PC-9 (cell line): ENCODE data around the gene IGF2. TPM values are rescaled to one million over a fixed set of nuclear protein-coding genes. Genes with fewer than 3 reads are reported as not detected.

Experiments used
- BruUV-seq: library from RNA; stranded (reverse); fragments of 400-500 nt; replicated peaks from 2 replicates; lab custom pipeline; 2021; lab: Mats Ljungman, UMichigan
- CTCF ChIA-PET: fragments of 300-600 bp; sonication (Branson Sonifier 250); formaldehyde crosslinking; loops from one replicate; lab custom pipeline; 2022; ENCODE audit warnings: antibody characterized with exemption; lab: Charles Lee
- POLR2A ChIA-PET: fragments of 300-600 bp; sonication (Branson Sonifier 250); formaldehyde crosslinking; loops from one replicate; lab custom pipeline; 2022; ENCODE audit warnings: antibody characterized with exemption; ENCODE audit not compliant: unreplicated experiment; lab: Charles Lee
- DNase-seq, 2 experiments: peaks; one replicate each; pipeline versions ENCODE4 v3.0.0 to v3.0.0-alpha.2; 2015 to 2022; ENCODE audit warnings: mixed read lengths in 1 of 2
- H2AFZ ChIP-seq: fragments of 200-600 bp; sonication (generic); 2 replicates; pipeline ENCODE4 v1.8.1; 2017; ENCODE audit warnings: antibody characterized with exemption
- H3F3A ChIP-seq: fragments of 200-600 bp; sonication (generic); 2 replicates; pipeline ENCODE4 v1.8.1; 2017; ENCODE audit warnings: antibody characterized with exemption, mild to moderate bottlenecking, low read depth; ENCODE audit not compliant: insufficient read depth
- H3K27ac ChIP-seq: fragments of 200-600 bp; sonication (generic); 2 replicates; pipeline ENCODE4 v1.6.1; 2016; ENCODE audit warnings: mixed run types
- H3K27me3 ChIP-seq: fragments of 200-600 bp; sonication (generic); 2 replicates; pipeline ENCODE4 v1.6.1; 2016; ENCODE audit warnings: low read depth, mixed run types; ENCODE audit not compliant: insufficient read depth
- H3K36me3 ChIP-seq: fragments of 200-600 bp; sonication (generic); 2 replicates; pipeline ENCODE4 v1.6.1; 2016; ENCODE audit warnings: low read depth, mixed run types
- H3K4me1 ChIP-seq: fragments of 200-600 bp; sonication (generic); replicated peaks from 2 replicates; pipeline ENCODE4 v1.6.1; 2016; ENCODE audit warnings: mixed run types; ENCODE audit not compliant: insufficient read depth
- H3K4me2 ChIP-seq: fragments of 200-600 bp; sonication (generic); 2 replicates; pipeline ENCODE4 v1.6.1; 2017; ENCODE audit warnings: mixed run types
- H3K4me3 ChIP-seq: fragments of 200-600 bp; sonication (generic); 2 replicates; pipeline ENCODE4 v1.6.1; 2016; ENCODE audit warnings: mixed run types
- H3K79me2 ChIP-seq: fragments of 200-600 bp; sonication (generic); 2 replicates; pipeline ENCODE4 v1.6.1; 2017; ENCODE audit warnings: low read depth, mixed run types
- H3K9me2 ChIP-seq: fragments of 200-600 bp; sonication (generic); 2 replicates; pipeline ENCODE4 v1.8.1; 2017; ENCODE audit warnings: mild to moderate bottlenecking; ENCODE audit not compliant: insufficient read depth
- H3K9me3 ChIP-seq: fragments of 200-600 bp; sonication (generic); 2 replicates; pipeline ENCODE4 v1.8.1; 2016; ENCODE audit warnings: low read depth; ENCODE audit not compliant: insufficient read depth
- H4K20me1 ChIP-seq: fragments of 200-600 bp; sonication (generic); 2 replicates; pipeline ENCODE4 v1.8.1; 2017; ENCODE audit not compliant: insufficient read depth
- CTCF ChIP-seq: fragments of 200-600 bp; sonication (generic); conservative IDR thresholded peaks from 2 replicates; pipeline ENCODE4 v1.6.1; 2017; ENCODE audit warnings: mixed run types, antibody characterized with exemption, mild to moderate bottlenecking, moderate library complexity
- EZH2 ChIP-seq: fragments of 200-600 bp; sonication (generic); IDR thresholded peaks from 2 replicates; pipeline ENCODE4 v1.8.0; 2017; ENCODE audit warnings: antibody characterized with exemption, low read depth
- intact Hi-C: fragments of 100-400 bp; cut with micrococcal nuclease; formaldehyde crosslinking; loops from one replicate; pipeline ENCODE4 v1.10.0; 2022; ENCODE audit not compliant: unreplicated experiment
- total RNA-seq: library from RNA; stranded (reverse); gene quantifications from 2 replicates; pipeline ENCODE4 v1.2.3, GENCODE V29; 2021

IGF2 gene
- total RNA-seq, 1 experiment from 2014 or later, result 0.24 TPM

- 0 out of 2 replicates have a peak overlapping the region, but pooled peaks have one; percentile 13 for H3K4me2 ChIP-seq
- no peaks in the 10 kb centered on the region for H3K4me1 ChIP-seq
- no peaks in the 10 kb centered on the region for H3K36me3 ChIP-seq
- no peaks in the 10 kb centered on the region for H3F3A ChIP-seq
- H3K27ac ChIP-seq, result no peak overlapping the region
- DNase-seq, result peak in 1 of 2 experiments; percentile 62
- H4K20me1 ChIP-seq, result no peaks in the 10 kb centered on the region
- no peaks in the 10 kb centered on the region for H3K9me2 ChIP-seq
- no peak overlapping the region for H3K4me3 ChIP-seq
- 0 out of 2 replicates have a peak, but pooled peaks cover 7% of the 10 kb centered on the region for H3K27me3 ChIP-seq
- intact Hi-C loops, result no loop called here
- ChIA-PET CTCF (no interaction called here), POLR2A (no interaction called here)
- no peak overlapping the region for H2AFZ ChIP-seq
- no peaks in the 10 kb centered on the region for H3K9me3 ChIP-seq
- no TSS peak for BruUV-seq
- TF ChIP-seq EZH2, result no peak
- 0 out of 2 replicates have a peak, but pooled peaks have one; percentile 11 for TF ChIP-seq CTCF
- H3K79me2 ChIP-seq, result no peaks in the 10 kb centered on the region
Observed at GRCh38 chr11:2099516-2100349, 39.5 kb downstream of the IGF2 start.

GRCh38 chr11:2098691-2099515 lies 40.3 kb downstream of the IGF2 start:
- Histone ChIP-seq H3K36me3 (no peaks in the 10 kb centered on the region), H2AFZ (no peak overlapping the region), H3K79me2 (no peaks in the 10 kb centered on the region), H3F3A (peaks cover 3% of the 10 kb centered on the region), H3K9me3 (no peaks in the 10 kb centered on the region), H3K27me3 (0 out of 2 replicates have a peak, but pooled peaks cover 7% of the 10 kb centered on the region), H4K20me1 (no peaks in the 10 kb centered on the region), H3K4me1 (peaks cover 1% of the 10 kb centered on the region; the same call in 1 of the 2 replicates), H3K27ac (no peak overlapping the region), H3K9me2 (no peaks in the 10 kb centered on the region), H3K4me2 (no peak overlapping the region), H3K4me3 (no peak overlapping the region)
- ChIA-PET POLR2A (no interaction called here), CTCF (no interaction called here)
- no peak for DNase-seq
- intact Hi-C loops, result no loop called here
- no TSS peak for BruUV-seq
- TF ChIP-seq CTCF (no peak), EZH2 (no peak)

DNA sequence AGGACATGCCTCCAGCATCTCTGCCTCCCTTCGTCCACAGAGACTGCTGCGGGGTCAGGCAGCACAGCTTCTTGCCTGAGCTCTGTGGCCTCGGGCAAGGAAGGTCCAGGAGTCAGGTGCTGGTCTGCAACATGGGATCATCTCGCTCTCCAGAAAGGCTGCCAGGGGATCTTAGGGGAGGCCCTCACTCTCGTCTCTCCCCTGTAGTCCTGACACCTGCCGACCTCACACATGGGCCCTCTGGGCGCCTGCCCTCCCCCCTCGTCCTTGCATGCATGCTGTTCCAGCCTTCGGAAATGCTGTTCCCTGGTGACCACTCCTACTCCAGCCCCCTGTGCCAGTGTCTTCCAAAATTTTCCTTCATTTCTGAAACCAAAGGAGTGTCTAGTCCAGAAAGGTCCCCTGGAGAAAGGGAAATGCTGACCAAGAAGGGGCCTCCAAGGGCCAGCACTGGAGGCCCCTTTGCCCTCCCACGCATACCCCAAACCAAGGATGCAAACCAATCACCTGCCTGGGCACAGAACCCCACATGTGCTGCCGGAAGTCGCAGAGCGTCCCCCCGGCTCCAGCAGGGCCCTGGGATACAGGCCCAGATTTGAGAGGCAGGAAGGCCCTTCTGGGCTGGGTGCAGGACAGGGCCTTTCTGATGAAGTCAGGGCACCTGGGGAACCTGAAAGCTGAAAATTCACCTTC lies 41.0 kb downstream of the IGF2 start:
- H3F3A ChIP-seq, result peaks cover 10% of the 10 kb centered on the region
- H3K9me3 ChIP-seq, result no peaks in the 10 kb centered on the region
- no TSS peak for BruUV-seq
- intact Hi-C loops, result no loop called here
- H3K4me2 ChIP-seq, result no peak overlapping the region
- H3K9me2 ChIP-seq, result no peaks in the 10 kb centered on the region
- H4K20me1 ChIP-seq, result no peaks in the 10 kb centered on the region
- H2AFZ ChIP-seq, result no peak overlapping the region
- no peaks in the 10 kb centered on the region for H3K79me2 ChIP-seq
- no peak for TF ChIP-seq CTCF
- peaks cover 8% of the 10 kb centered on the region for H3K4me1 ChIP-seq
- H3K27ac ChIP-seq, result no peak overlapping the region
- no peaks in the 10 kb centered on the region for H3K36me3 ChIP-seq
- POLR2A ChIA-PET, result interaction anchor here (0.6 kb wide), 1 partner anchor 21 kb away, joined by 3 read pairs; no protein-coding TSS in a partner anchor
- CTCF ChIA-PET, result no interaction called here
- 0 out of 2 replicates have a peak, but pooled peaks cover 7% of the 10 kb centered on the region for H3K27me3 ChIP-seq
- DNase-seq, result no peak
- no peak overlapping the region for H3K4me3 ChIP-seq
